Naive thymus-derived CD4-positive, alpha-beta T cell (primary cell): Measurements from ENCODE around the gene DMAC2. TPM values are rescaled to one million over a fixed set of nuclear protein-coding genes. Genes with fewer than 3 reads are reported as not detected.
A peak's percentile ranks its signal among the peaks of the same experiment; 100 is the strongest.
"Not testable (repeated sequence)": the region's sequence is repeated elsewhere in the genome, so short reads cannot be mapped to it uniquely, and the experiment has no call there.

Experiments used
- ATAC-seq: fragments of 150-1000 bp; cut with Tn5 transposase; 2 replicates; pipeline ENCODE4 v1.10.0; 2021; ENCODE audit warnings: mild to moderate bottlenecking, moderate library complexity
- CTCF ChIA-PET: fragments of 350-600 bp; sonication (Branson Sonifier 250); formaldehyde crosslinking; loops from one replicate; lab custom pipeline; 2021; ENCODE audit warnings: antibody characterized with exemption; lab: Charles Lee
- POLR2A ChIA-PET: fragments of 350-600 bp; sonication (Branson Sonifier 250); formaldehyde crosslinking; loops from one replicate; lab custom pipeline; 2021; ENCODE audit warnings: antibody characterized with exemption, inconsistent platforms; lab: Charles Lee
- DNase-seq, 9 donors: peaks; one replicate each; pipeline versions ENCODE4 v3.0.0 to v3.0.0-alpha.2; 2020 to 2022; ENCODE audit warnings: mixed read lengths in 1 of 9
- H3K27ac ChIP-seq: one replicate; pipeline ENCODE4 v1.7.0; 2013; ENCODE audit warnings: mild to moderate bottlenecking, low read depth, low read length, moderate library complexity
- H3K27me3 ChIP-seq, 2 donors: one replicate each; pipeline ENCODE4 v1.7.0; 2013; ENCODE audit warnings: low read length in 2 of 2, mild to moderate bottlenecking in 2 of 2, moderate library complexity in 2 of 2; ENCODE audit not compliant: control insufficient read depth in 2 of 2, insufficient read depth in 2 of 2
- H3K36me3 ChIP-seq, 3 experiments: 1 replicate in 2 of 3; 2 replicates in 1 of 3; pipeline ENCODE4 v1.7.0; 2013; ENCODE audit warnings: low read length in 3 of 3, mild to moderate bottlenecking in 3 of 3, moderate library complexity in 1 of 3; ENCODE audit not compliant: insufficient read depth in 3 of 3, control insufficient read depth in 2 of 3
- H3K4me1 ChIP-seq, 2 donors: one replicate each; pipeline ENCODE4 v1.7.0; 2013; ENCODE audit warnings: low read length in 2 of 2, mild to moderate bottlenecking in 2 of 2, moderate library complexity in 1 of 2; ENCODE audit not compliant: control insufficient read depth in 2 of 2, insufficient read depth in 2 of 2
- H3K4me3 ChIP-seq: 2 replicates; pipeline ENCODE4 v1.7.0; 2013; ENCODE audit warnings: mild to moderate bottlenecking, low read length
- H3K9me3 ChIP-seq, 3 experiments: 1 replicate in 2 of 3; 2 replicates in 1 of 3; pipeline ENCODE4 v1.7.0; 2013; ENCODE audit warnings: low read length in 3 of 3; ENCODE audit not compliant: control insufficient read depth in 2 of 3
- H3K27ac Mint-ChIP-seq, 9 donors: one replicate each; pipeline ENCODE4 v1.8.0; 2020 to 2022; ENCODE audit warnings: mixed read lengths in 9 of 9, mild to moderate bottlenecking in 8 of 9, moderate library complexity in 5 of 9, inconsistent platforms in 2 of 9
- H3K27me3 Mint-ChIP-seq, 5 donors: one replicate each; pipeline ENCODE4 v1.8.0; 2021 to 2022; ENCODE audit warnings: mixed read lengths in 5 of 5, mild to moderate bottlenecking in 1 of 5
- H3K36me3 Mint-ChIP-seq, 5 donors: one replicate each; pipeline ENCODE4 v1.8.0; 2020 to 2022; ENCODE audit warnings: mixed read lengths in 5 of 5, mild to moderate bottlenecking in 3 of 5, inconsistent platforms in 1 of 5
- H3K4me1 Mint-ChIP-seq, 7 donors: one replicate each; pipeline ENCODE4 v1.8.0; 2020 to 2022; ENCODE audit warnings: mixed read lengths in 7 of 7, mild to moderate bottlenecking in 3 of 7, inconsistent platforms in 1 of 7
- H3K4me3 Mint-ChIP-seq, 10 donors: one replicate each; pipeline ENCODE4 v1.8.0; 2020 to 2022; ENCODE audit warnings: mild to moderate bottlenecking in 10 of 10, mixed read lengths in 10 of 10, moderate library complexity in 6 of 10, inconsistent platforms in 2 of 10
- H3K9me3 Mint-ChIP-seq, 11 donors: one replicate each; pipeline ENCODE4 v1.8.0; 2020 to 2022; ENCODE audit warnings: mixed read lengths in 11 of 11, mild to moderate bottlenecking in 4 of 11, inconsistent platforms in 1 of 11, moderate library complexity in 1 of 11
- intact Hi-C, 2 donors: fragments of 100-400 bp; cut with micrococcal nuclease; formaldehyde crosslinking; loops; one replicate each; pipeline ENCODE4 v1.15.1; 2023
- polyA plus RNA-seq, 2 donors: library from polyadenylated mRNA; unstranded; fragments of 300-500 nt; fragmentation: Illumina TruSeq; gene quantifications; one replicate each; pipeline ENCODE4 v1.2.3, GENCODE V29; 2021
- total RNA-seq, 6 experiments: library from RNA in 5 of 6; stranded (reverse) in 5 of 6; gene quantifications; 1 replicate in 5 of 6; 2 replicates in 1 of 6; pipeline ENCODE4 v1.2.3 and lab custom pipeline; 2021 to 2026

The DMAC2 gene
- total and polyA plus RNA-seq, 7 experiments from 2014 or later: 22.2 to 53.7 (median 26.8) TPM

DNA sequence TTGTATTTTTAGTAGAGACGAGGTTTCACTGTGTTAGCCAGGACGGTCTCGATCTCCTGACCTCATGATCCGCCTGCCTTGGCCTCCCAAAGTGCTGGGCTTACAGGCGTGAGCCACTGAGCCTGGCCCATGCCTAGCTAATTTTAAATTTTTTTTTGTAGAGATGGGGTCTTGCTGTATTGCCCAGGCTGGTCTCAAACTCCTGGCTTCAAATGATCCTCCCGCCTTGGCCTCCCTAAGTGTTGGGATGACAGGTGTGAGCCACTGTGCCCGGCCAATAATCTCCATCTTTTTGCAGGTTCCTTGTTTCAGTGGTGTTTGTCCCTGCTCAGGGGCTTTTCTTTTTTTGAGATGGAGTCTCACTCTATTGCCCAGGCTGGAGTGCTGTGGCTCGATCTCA lies 58.2 kb downstream of the DMAC2 start:
- H3K36me3 ChIP-seq: peaks cover 0 to 24% (median 0%) of the 10 kb centered on the region in 3 experiments
- H3K27me3 ChIP-seq, intact Hi-C loops, H3K27ac ChIP-seq, H3K4me1 ChIP-seq, H3K4me3 ChIP-seq, H3K4me3 Mint-ChIP-seq, DNase-seq, ATAC-seq, H3K27me3 Mint-ChIP-seq, H3K9me3 Mint-ChIP-seq, H3K9me3 ChIP-seq: not testable (repeated sequence)
- peaks cover 0 to 14% (median 6%) of the 10 kb centered on the region in 5 donors for H3K36me3 Mint-ChIP-seq
- CTCF ChIA-PET: interaction anchor here (0.6 kb wide), 1 partner anchor 21 kb away, joined by 3 read pairs; no protein-coding TSS in a partner anchor
- H3K4me1 Mint-ChIP-seq: peaks cover 6 to 23% (median 17%) of the 10 kb centered on the region in 7 donors
- peak overlapping the region in 1 of 9 donors; percentile 78 for H3K27ac Mint-ChIP-seq
- POLR2A ChIA-PET: interaction anchor here (0.6 to 0.7 kb wide), 2 partner anchors 9 to 45 kb away, joined by 3 to 6 read pairs; no protein-coding TSS in a partner anchor

Other genes with a start within 250 kb of the DMAC2 start
- 1 to 10 TPM in 2 of 5 experiments, under 1 TPM in 3; 0.24 to 4.1 (median 0.74) TPM for gene CYP2S1, start 246.7 kb downstream of the DMAC2 start, total RNA-seq
- gene CYP2S1, start 246.7 kb downstream of the DMAC2 start, polyA plus RNA-seq: not detected
- gene AXL, start 220.7 kb downstream of the DMAC2 start, total RNA-seq: under 1 TPM in 4 of 5 experiments, not detected in 1; 0.12 to 0.54 (median 0.35) TPM
- gene AXL, start 220.7 kb downstream of the DMAC2 start, polyA plus RNA-seq: under 1 TPM; 0.16 to 0.19 TPM
- gene HNRNPUL1, start 175.5 kb downstream of the DMAC2 start, total RNA-seq: 100 to 1,000 TPM; 253 to 319 (median 280) TPM
- 10 to 100 TPM; 51.4 to 81.6 TPM for gene HNRNPUL1, start 175.5 kb downstream of the DMAC2 start, polyA plus RNA-seq
- 10 to 100 TPM; 35.9 to 56.5 (median 49.1) TPM for gene CCDC97, start 129.7 kb downstream of the DMAC2 start, total RNA-seq
- gene CCDC97, start 129.7 kb downstream of the DMAC2 start, polyA plus RNA-seq: 10 to 100 TPM; 22.3 to 27.6 TPM
- gene TGFB1, start 86.0 kb downstream of the DMAC2 start, total RNA-seq: 100 to 1,000 TPM in 3 of 5 experiments, 10 to 100 TPM in 2; 91.2 to 322 (median 185) TPM
- gene TGFB1, start 86.0 kb downstream of the DMAC2 start, polyA plus RNA-seq: 10 to 100 TPM; 31.4 to 62.3 TPM
- 10 to 100 TPM; 11.6 to 38.9 (median 12.5) TPM for gene B9D2, start 75.8 kb downstream of the DMAC2 start, total RNA-seq
- 10 to 100 TPM; 18.0 to 20.5 TPM for gene B9D2, start 75.8 kb downstream of the DMAC2 start, polyA plus RNA-seq
- gene TMEM91, start 63.4 kb downstream of the DMAC2 start, total RNA-seq: 10 to 100 TPM in 4 of 5 experiments, 1 to 10 TPM in 1; 8.2 to 18.1 (median 16.0) TPM
- gene TMEM91, start 63.4 kb downstream of the DMAC2 start, polyA plus RNA-seq: 1 to 10 TPM; 5.2 to 8.6 TPM
- 10 to 100 TPM; 15.0 to 37.5 (median 20.6) TPM for gene EXOSC5, start 42.6 kb downstream of the DMAC2 start, total RNA-seq
- gene EXOSC5, start 42.6 kb downstream of the DMAC2 start, polyA plus RNA-seq: 10 to 100 TPM; 76.0 to 84.8 TPM
- gene BCKDHA, start 42.1 kb downstream of the DMAC2 start, total RNA-seq: 10 to 100 TPM; 19.4 to 25.0 (median 20.5) TPM
- 10 to 100 TPM; 45.1 to 55.9 TPM for gene BCKDHA, start 42.1 kb downstream of the DMAC2 start, polyA plus RNA-seq
- 1 to 10 TPM in 3 of 5 experiments, under 1 TPM in 2; 0.32 to 5.3 (median 1.1) TPM for gene B3GNT8, start 12.5 kb downstream of the DMAC2 start, total RNA-seq
- under 1 TPM; 0.19 to 0.37 TPM for gene B3GNT8, start 12.5 kb downstream of the DMAC2 start, polyA plus RNA-seq
- not detected for gene ERICH4, start 3.2 kb upstream of the DMAC2 start, total RNA-seq
- gene ERICH4, start 3.2 kb upstream of the DMAC2 start, polyA plus RNA-seq: not detected
- 10 to 100 TPM; 40.1 to 64.5 (median 50.0) TPM for gene CEACAM21, start 136.3 kb upstream of the DMAC2 start, total RNA-seq
- gene CEACAM21, start 136.3 kb upstream of the DMAC2 start, polyA plus RNA-seq: 10 to 100 TPM; 27.7 to 43.6 TPM
- gene CEACAM4, start 187.2 kb upstream of the DMAC2 start, total RNA-seq: 1 to 10 TPM in 2 of 5 experiments, under 1 TPM in 1, not detected in 2; 0.60 to 1.5 (median 1.1) TPM
- not detected for gene CEACAM4, start 187.2 kb upstream of the DMAC2 start, polyA plus RNA-seq
- not detected for gene CEACAM7, start 248.4 kb upstream of the DMAC2 start, total RNA-seq
- gene CEACAM7, start 248.4 kb upstream of the DMAC2 start, polyA plus RNA-seq: not detected